ENCODE results near the gene MELTF. TPM values are rescaled to one million over a fixed set of nuclear protein-coding genes. Genes with fewer than 3 reads are reported as not detected.

The MELTF gene
- total RNA-seq, 1 experiment from 2014 or later, result 9.2 TPM

- H2BK12ac ChIP-seq (ENCODE audit: insufficient read length, low read depth, low read length), result no peak overlapping the region
- peak overlapping the region; percentile 36 for H3K4me2 ChIP-seq (ENCODE audit: insufficient read depth, insufficient read length, low read length)
- DNase-seq, result peak; percentile 38
- H3K56ac ChIP-seq (ENCODE audit: insufficient read length, low read depth, low read length), result no peak overlapping the region
- no peak overlapping the region for H2BK15ac ChIP-seq (ENCODE audit: low read depth, low read length)
- no peak overlapping the region for H4K91ac ChIP-seq (ENCODE audit: insufficient read length, low read depth, low read length)
- peaks cover 38% of the 10 kb centered on the region for H3K27me3 Mint-ChIP-seq (ENCODE audit: low read depth)
- H2BK120ac ChIP-seq (ENCODE audit: low read depth, low read length, poor library complexity, severe bottlenecking), result no peak overlapping the region
- H2AFZ ChIP-seq (ENCODE audit: low read length), result no peak overlapping the region
- WGBS (ENCODE audit: extremely low coverage, insufficient read length, low lambda C conversion rate), result no CpG with 5 or more reads among the region's 67 CpGs
- H3T11ph ChIP-seq (ENCODE audit: low read length), result no peak overlapping the region
- H4K8ac ChIP-seq (replicated peaks; ENCODE audit: insufficient read length, low read depth, low read length), result no peak overlapping the region
- H3K9me3 ChIP-seq (ENCODE audit: control insufficient read depth, low read depth, low read length), result no peaks in the 10 kb centered on the region
- no peak overlapping the region for H4K5ac ChIP-seq (ENCODE audit: insufficient read length, low read depth, low read length)
- peak overlapping the region; percentile 67 to 85 for H3K4me3 Mint-ChIP-seq
- no peak overlapping the region for H3K9ac ChIP-seq (ENCODE audit: extremely low read depth, insufficient read length, low read length)
- no peak overlapping the region for H2BK5ac ChIP-seq (ENCODE audit: insufficient read length, low read length)
- H3K79me2 ChIP-seq (ENCODE audit: insufficient read depth, low read length), result no peaks in the 10 kb centered on the region
- no peaks in the 10 kb centered on the region; the same call in 1 of the 2 replicates for H3K27me3 ChIP-seq (ENCODE audit: insufficient read depth, low read length)
- no peaks in the 10 kb centered on the region for H3K79me1 ChIP-seq (ENCODE audit: insufficient read depth, low read depth, low read length, poor library complexity, severe bottlenecking)
- H2AK5ac ChIP-seq (ENCODE audit: insufficient read length, low read length), result no peak overlapping the region
- H3K23ac ChIP-seq (ENCODE audit: insufficient read length, low read depth, low read length), result no peak overlapping the region
- H3K9me3 Mint-ChIP-seq, result peaks cover 2% of the 10 kb centered on the region in 2 experiments; a peak in 2 of 5 replicates
- no peak overlapping the region; the same call in 1 of the 2 replicates for H3K14ac ChIP-seq (ENCODE audit: insufficient read depth, low read length)
- H3K4me1 Mint-ChIP-seq, result peaks cover 2 to 8% of the 10 kb centered on the region in 2 experiments; a peak in 2 of 4 replicates
- H3K23me2 ChIP-seq (ENCODE audit: insufficient read length, low read depth, low read length, poor library complexity, severe bottlenecking), result no peaks in the 10 kb centered on the region
- no peak for TF ChIP-seq CTCF (conservative IDR thresholded peaks at IDR 0.05)
- H3K4me1 ChIP-seq (ENCODE audit: insufficient read depth, low read length), result no peaks in the 10 kb centered on the region; the same call in 1 of the 2 replicates
- H3K27ac Mint-ChIP-seq, result no peak overlapping the region; a peak in 1 of 7 replicates
- no peaks in the 10 kb centered on the region for H4K20me1 ChIP-seq (ENCODE audit: control insufficient read depth, insufficient read depth, insufficient read length)
- no peak overlapping the region for H2BK20ac ChIP-seq (ENCODE audit: low read depth, low read length, poor library complexity, severe bottlenecking)
- H3K4ac ChIP-seq (ENCODE audit: low read depth, low read length), result no peak overlapping the region
- peaks cover 0 to 7% (median 0%) of the 10 kb centered on the region in 3 experiments; a peak in 1 of 7 replicates for H3K36me3 Mint-ChIP-seq (ENCODE audit: insufficient read depth in 1 of 3, low read depth in 3 of 3)
- no peak overlapping the region for H3K27ac ChIP-seq (ENCODE audit: insufficient read length, low read depth, low read length)
- H3K18ac ChIP-seq (ENCODE audit: insufficient read length, low read depth, low read length), result no peak overlapping the region
Measured at GRCh38 chr3:197028728-197029510, 698 bp downstream of the MELTF start.

Measured in H9 (cell line).